HCT116 (cell line): ENCODE data around the gene NF2. TPM values are rescaled to one million over a fixed set of nuclear protein-coding genes. Genes with fewer than 3 reads are reported as not detected.

ENCODE experiments used
- ATAC-seq: fragments of 200-7000 bp; cut with Tn5 transposase; 2 replicates; pipeline ENCODE4 v1.9.1; 2020; ENCODE audit warnings: mild to moderate bottlenecking, moderate library complexity
- BruUV-seq: library from RNA; stranded (reverse); fragments of 400-500 nt; replicated peaks from 2 replicates; lab custom pipeline; 2021; lab: Mats Ljungman, UMichigan
- CTCF ChIA-PET: fragments of 300-600 bp; sonication (Branson Sonifier 250); formaldehyde crosslinking; loops from one replicate; lab custom pipeline; 2021; ENCODE audit warnings: antibody characterized with exemption; lab: Charles Lee
- POLR2A ChIA-PET: fragments of 300-600, 350-600 bp; sonication (Branson Sonifier 250); formaldehyde crosslinking; loops from one replicate; lab custom pipeline; 2021; ENCODE audit warnings: antibody characterized with exemption; lab: Charles Lee
- RAD21 ChIA-PET, 2 experiments: fragments of 300-600 bp; sonication (Branson Sonifier 250); formaldehyde crosslinking; loops; one replicate each; lab custom pipeline; 2023; ENCODE audit warnings: low total read pairs in 2 of 2; ENCODE audit not compliant: uncharacterized antibody in 2 of 2, unreplicated experiment in 2 of 2, low non-redundant PET in 1 of 2; lab: Charles Lee
- DNase-seq: peaks from one replicate; pipeline ENCODE4 v3.0.0-alpha.2; 2010; ENCODE audit warnings: low read depth, low spot score
- H2AFZ ChIP-seq: fragments of 200-600 bp; shearing (Covaris generic), sonication (generic); 2 replicates; pipeline ENCODE4 v1.6.1; 2017; ENCODE audit warnings: low read depth, mixed run types, mixed read lengths, antibody characterized with exemption, low read length; ENCODE audit not compliant: poor library complexity, severe bottlenecking
- H3K27ac ChIP-seq: 2 replicates; pipeline ENCODE4 v1.5.1; 2012; ENCODE audit warnings: low read depth, low read length
- H3K27me3 ChIP-seq: fragments of 200-600 bp; sonication (generic); 2 replicates; pipeline ENCODE4 v1.6.1; 2016; ENCODE audit warnings: mixed run types, low read length, mixed read lengths; ENCODE audit not compliant: insufficient read depth
- H3K36me3 ChIP-seq, 2 experiments: fragments of 200-500 bp in 1 of 2; fragments of 200-600 bp in 1 of 2; sonication (Bioruptor generic) in 1 of 2; sonication (generic) in 1 of 2; 2 replicates each; pipeline versions ENCODE4 v1.5.1 to v1.6.1; 2014 to 2016; ENCODE audit warnings: low read length in 2 of 2, inconsistent platforms in 1 of 2, mixed read lengths in 1 of 2, mixed run types in 1 of 2; ENCODE audit not compliant: insufficient read depth in 2 of 2, control insufficient read depth in 1 of 2
- H3K4me1 ChIP-seq, 2 experiments: fragments of 200-600 bp in 1 of 2; sonication (generic) in 1 of 2; 2 replicates each; pipeline versions ENCODE4 v1.5.1 to v1.6.1; 2012 to 2017; ENCODE audit warnings: low read length in 2 of 2, inconsistent platforms in 1 of 2, mild to moderate bottlenecking in 1 of 2, mixed read lengths in 1 of 2, mixed run types in 1 of 2, moderate library complexity in 1 of 2; ENCODE audit not compliant: insufficient read depth in 2 of 2, control insufficient read depth in 1 of 2
- H3K4me2 ChIP-seq: fragments of 200-600 bp; sonication (generic); 2 replicates; pipeline ENCODE4 v1.6.1; 2017; ENCODE audit warnings: mixed run types, low read length, mixed read lengths
- H3K4me3 ChIP-seq, 2 experiments: fragments of 200-600 bp in 1 of 2; sonication (generic) in 1 of 2; replicated peaks in 1 of 2; 2 replicates each; pipeline ENCODE4 v1.5.1; 2011 to 2016; ENCODE audit warnings: low read length in 2 of 2, control low read depth in 1 of 2, low read depth in 1 of 2, mild to moderate bottlenecking in 1 of 2, mixed read lengths in 1 of 2, mixed run types in 1 of 2
- H3K79me2 ChIP-seq: fragments of 200-600 bp; sonication (generic); 2 replicates; pipeline ENCODE4 v1.6.1; 2017; ENCODE audit warnings: mild to moderate bottlenecking, mixed run types, low read length, moderate library complexity, mixed read lengths; ENCODE audit not compliant: insufficient read depth
- H3K9ac ChIP-seq: fragments of 200-600 bp; sonication (generic); 2 replicates; pipeline ENCODE4 v1.6.1; 2016; ENCODE audit warnings: low read length, mixed read lengths
- H3K9me2 ChIP-seq: fragments of 200-600 bp; sonication (generic), shearing (Covaris generic); 2 replicates; pipeline ENCODE4 v1.6.1; 2017; ENCODE audit warnings: mixed run types, mild to moderate bottlenecking, moderate library complexity; ENCODE audit not compliant: insufficient read depth
- H3K9me3 ChIP-seq, 2 experiments: fragments of 200-500 bp in 1 of 2; fragments of 200-600 bp in 1 of 2; sonication (Bioruptor generic) in 1 of 2; sonication (generic) in 1 of 2; 2 replicates each; pipeline ENCODE4 v1.6.1; 2014 to 2017; ENCODE audit warnings: low read length in 2 of 2, mixed read lengths in 2 of 2, inconsistent platforms in 1 of 2, low read depth in 1 of 2, mild to moderate bottlenecking in 1 of 2, mixed run types in 1 of 2, moderate library complexity in 1 of 2; ENCODE audit not compliant: control insufficient read depth in 1 of 2, insufficient read depth in 1 of 2
- H4K20me1 ChIP-seq: fragments of 200-600 bp; sonication (generic), shearing (Covaris generic); 2 replicates; pipeline ENCODE4 v1.6.1; 2017; ENCODE audit warnings: mixed run types, mild to moderate bottlenecking, moderate library complexity; ENCODE audit not compliant: insufficient read depth
- CBX3 ChIP-seq: IDR thresholded peaks from 2 replicates; pipeline ENCODE4 v1.6.1; 2012; ENCODE audit warnings: low read depth
- CTCF ChIP-seq, 3 experiments: fragments of 200-600 bp in 1 of 3; sonication (generic) in 1 of 3; IDR thresholded peaks in 2 of 3; conservative IDR thresholded peaks in 1 of 3; 2 replicates each; pipeline ENCODE4 v1.5.1; 2012 to 2017; ENCODE audit warnings: low read depth in 2 of 3, low read length in 2 of 3, antibody characterized with exemption in 1 of 3, borderline replicate concordance in 1 of 3, control low read depth in 1 of 3, mild to moderate bottlenecking in 1 of 3, mixed read lengths in 1 of 3, mixed run types in 1 of 3, moderate library complexity in 1 of 3; ENCODE audit not compliant: insufficient read depth in 1 of 3
- FOSL1 ChIP-seq: IDR thresholded peaks from 2 replicates; pipeline ENCODE4 v1.6.1; 2012; ENCODE audit warnings: low read depth
- POLR2AphosphoS5 ChIP-seq: IDR thresholded peaks from 2 replicates; pipeline ENCODE4 v1.6.1; 2011; ENCODE audit warnings: mild to moderate bottlenecking, low read depth, low read length, moderate library complexity
- RAD21 ChIP-seq: IDR thresholded peaks from 2 replicates; pipeline ENCODE4 v1.6.1; 2012; ENCODE audit warnings: low read depth, mild to moderate bottlenecking
- ZFX ChIP-seq: fragments of 450-650 bp; IDR thresholded peaks from 2 replicates; pipeline ENCODE4 v1.6.1; 2017
- ZNF274 ChIP-seq: fragments of 200-500 bp; sonication (Bioruptor generic); IDR thresholded peaks from 2 replicates; pipeline ENCODE4 v1.6.1; 2014; ENCODE audit warnings: mild to moderate bottlenecking, low read depth, low read length, inconsistent platforms
- intact Hi-C: fragments of 100-400 bp; cut with micrococcal nuclease; formaldehyde crosslinking; loops from 2 replicates; pipeline ENCODE4 v1.10.0; 2022
- total RNA-seq: library from RNA; stranded (reverse); gene quantifications from one replicate; pipeline ENCODE4 v1.2.1, GENCODE V29; 2021; ENCODE audit not compliant: unreplicated experiment

NF2 gene
- total RNA-seq, 1 experiment from 2014 or later, result 70.2 TPM

GRCh38 chr22:29625090-29625825, 21.8 kb downstream of the NF2 start:
- peaks cover 86% of the 10 kb centered on the region for H3K79me2 ChIP-seq
- no peak for DNase-seq

More at GRCh38 chr22:29625090-29625825, 21.8 kb downstream of the NF2 start:
- TF ChIP-seq ZFX (no peak), RAD21 (peak; percentile 59), CTCF (IDR thresholded peaks at IDR 0.05 in 2 of 3, conservative IDR thresholded peaks at IDR 0.05 in 1 of 3; ENCODE audit: borderline replicate concordance in 1 of 3, insufficient read depth in 1 of 3, low read depth in 2 of 3, low read length in 2 of 3) (peak; percentile 53 to 93 (median 89); a peak in 5 of 6 replicates), CBX3 (no peak), ZNF274 (no peak), POLR2AphosphoS5 (no peak), FOSL1 (no peak)
- no peak overlapping the region for H3K4me3 ChIP-seq
- H3K27me3 ChIP-seq, result no peaks in the 10 kb centered on the region
- ChIA-PET POLR2A (no interaction called here), CTCF (interaction anchor here (0.7 to 2.4 kb wide), 13 partner anchors 8 to 464 kb away, joined by 3 to 20 read pairs (median 4); partner anchors contain the start of gene MTMR3), RAD21 (interaction anchor here in 1 of 2 experiments (0.6 kb wide), 1 partner anchor 784 kb away, joined by 3 read pairs; no protein-coding TSS in a partner anchor)
- H3K9me2 ChIP-seq, result no peaks in the 10 kb centered on the region
- intact Hi-C loops, result loop anchor here (10.0 kb wide), 1 partner anchor 230 kb away; no protein-coding TSS in a partner anchor
- peak overlapping the region; percentile 43 for H3K4me2 ChIP-seq
- H3K4me1 ChIP-seq, result peaks cover 57 to 75% of the 10 kb centered on the region in 2 experiments
- ATAC-seq, result 0 out of 2 replicates have a peak, but pooled peaks have one; percentile 24
- no TSS peak for BruUV-seq
- H3K27ac ChIP-seq, result no peak overlapping the region
- no peak overlapping the region for H2AFZ ChIP-seq
- no peaks in the 10 kb centered on the region for H4K20me1 ChIP-seq
- H3K9ac ChIP-seq, result peak overlapping the region; percentile 43; the same call in 1 of the 2 replicates
- no peaks in the 10 kb centered on the region for H3K36me3 ChIP-seq
- no peaks in the 10 kb centered on the region for H3K9me3 ChIP-seq
